ENCODE data around the gene KHSRP.

Gene KHSRP

GRCh38 chr19:6446452-6446851 lies 21.8 kb upstream of the KHSRP start:
- Histone ChIP-seq H3K36me3 (ENCODE audit: control insufficient read depth, low read length) (peaks cover 4% of the 10 kb centered on the region; the same call in 1 of the 2 replicates), H3K79me2 (ENCODE audit: control insufficient read depth, low read length) (no peaks in the 10 kb centered on the region), H3K9me3 (ENCODE audit: control insufficient read depth, insufficient read depth, low read length) (no peaks in the 10 kb centered on the region), H3K27me3 (ENCODE audit: control insufficient read depth, low read length) (no peaks in the 10 kb centered on the region), H4K20me1 (ENCODE audit: control insufficient read depth, insufficient read depth, low read depth, low read length) (no peaks in the 10 kb centered on the region), H3K9me2 (replicated peaks; ENCODE audit: control insufficient read depth, low read length) (no peaks in the 10 kb centered on the region), H3K4me2 (ENCODE audit: low read length) (no peak overlapping the region), H3F3A (ENCODE audit: control insufficient read depth, insufficient read depth) (no peaks in the 10 kb centered on the region; the same call in 1 of the 2 replicates), H3K4me3 (ENCODE audit: low read length) (no peak overlapping the region), H3K27ac (ENCODE audit: low read depth, low read length) (no peak overlapping the region), H3K4me1 (ENCODE audit: control insufficient read depth, low read length) (0 out of 2 replicates have a peak, but pooled peaks cover 3% of the 10 kb centered on the region)
- no peak for TF ChIP-seq CTCF (IDR thresholded peaks at IDR 0.05; ENCODE audit: low read depth, low read length, poor library complexity, severe bottlenecking)
- no peak for TF ChIP-seq EZH2phosphoT487 (IDR thresholded peaks at IDR 0.05; ENCODE audit: borderline replicate concordance, low read length)

GRCh38 chr19:6443986-6444385 lies 19.4 kb upstream of the KHSRP start:
- Histone ChIP-seq H3K36me3 (ENCODE audit: control insufficient read depth, low read length) (no peaks in the 10 kb centered on the region; the same call in 1 of the 2 replicates), H4K20me1 (ENCODE audit: control insufficient read depth, insufficient read depth, low read depth, low read length) (no peaks in the 10 kb centered on the region), H3K4me2 (ENCODE audit: low read length) (no peak overlapping the region), H3K27ac (ENCODE audit: low read depth, low read length) (no peak overlapping the region), H3K4me1 (ENCODE audit: control insufficient read depth, low read length) (0 out of 2 replicates have a peak, but pooled peaks cover 3% of the 10 kb centered on the region), H3K27me3 (ENCODE audit: control insufficient read depth, low read length) (no peaks in the 10 kb centered on the region), H3K79me2 (ENCODE audit: control insufficient read depth, low read length) (no peaks in the 10 kb centered on the region), H3K9me3 (ENCODE audit: control insufficient read depth, insufficient read depth, low read length) (no peaks in the 10 kb centered on the region), H3K9me2 (replicated peaks; ENCODE audit: control insufficient read depth, low read length) (no peaks in the 10 kb centered on the region), H3F3A (ENCODE audit: control insufficient read depth, insufficient read depth) (no peaks in the 10 kb centered on the region; the same call in 1 of the 2 replicates), H3K4me3 (ENCODE audit: low read length) (no peak overlapping the region)
- TF ChIP-seq EZH2phosphoT487 (IDR thresholded peaks at IDR 0.05; ENCODE audit: borderline replicate concordance, low read length) (no peak), CTCF (IDR thresholded peaks at IDR 0.05; ENCODE audit: low read depth, low read length, poor library complexity, severe bottlenecking) (no peak)

- no peaks in the 10 kb centered on the region; the same call in 1 of the 2 replicates for H3F3A ChIP-seq (ENCODE audit: control insufficient read depth, insufficient read depth)
- no peaks in the 10 kb centered on the region for H3K27me3 ChIP-seq (ENCODE audit: control insufficient read depth, low read length)
- TF ChIP-seq EZH2phosphoT487 (IDR thresholded peaks at IDR 0.05; ENCODE audit: borderline replicate concordance, low read length) (no peak), CTCF (IDR thresholded peaks at IDR 0.05; ENCODE audit: low read depth, low read length, poor library complexity, severe bottlenecking) (no peak)
- H3K4me1 ChIP-seq (ENCODE audit: control insufficient read depth, low read length), result 0 out of 2 replicates have a peak, but pooled peaks cover 3% of the 10 kb centered on the region
- H4K20me1 ChIP-seq (ENCODE audit: control insufficient read depth, insufficient read depth, low read depth, low read length), result no peaks in the 10 kb centered on the region
- no peak overlapping the region for H3K27ac ChIP-seq (ENCODE audit: low read depth, low read length)
- H3K36me3 ChIP-seq (ENCODE audit: control insufficient read depth, low read length), result no peaks in the 10 kb centered on the region; the same call in 1 of the 2 replicates
- H3K79me2 ChIP-seq (ENCODE audit: control insufficient read depth, low read length), result no peaks in the 10 kb centered on the region
- no peak overlapping the region for H3K4me2 ChIP-seq (ENCODE audit: low read length)
- H3K9me2 ChIP-seq (replicated peaks; ENCODE audit: control insufficient read depth, low read length), result no peaks in the 10 kb centered on the region
- H3K9me3 ChIP-seq (ENCODE audit: control insufficient read depth, insufficient read depth, low read length), result no peaks in the 10 kb centered on the region
- H3K4me3 ChIP-seq (ENCODE audit: low read length), result no peak overlapping the region
Observed at GRCh38 chr19:6442087-6442688, 17.6 kb upstream of the KHSRP start.
